GM12865 (cell line): ENCODE results near the gene ZBTB46.
A peak's percentile ranks its signal among the peaks of the same experiment; 100 is the strongest.

Experiments
- DNase-seq: peaks from one replicate; pipeline ENCODE4 v3.0.0; 2010; ENCODE audit warnings: low read depth
- H3K4me3 ChIP-seq: 2 replicates; pipeline ENCODE4 v1.5.1; 2011; ENCODE audit warnings: mild to moderate bottlenecking, low read depth, low read length, control low read depth
- CTCF ChIP-seq: IDR thresholded peaks from 2 replicates; pipeline ENCODE4 v1.5.1; 2011; ENCODE audit warnings: low read length, control low read depth, low read depth, inconsistent platforms; ENCODE audit not compliant: insufficient read depth; ENCODE audit errors: missing control alignments

The ZBTB46 gene

GRCh38 chr20:63740070-63740626 lies 90.9 kb downstream of the ZBTB46 start:
- TF ChIP-seq CTCF: no peak
- peak; percentile 60 for DNase-seq

GRCh38 chr20:63739130-63740069 lies 91.7 kb downstream of the ZBTB46 start, which contains the start of gene SLC2A4RG:
TSS of gene SLC2A4RG (plus strand) at chr20:63739776. CDS start at chr20:63739913, 137 bp downstream.
- TF ChIP-seq CTCF: no peak
- peak within 1 kb of the TSS; percentile 69 for H3K4me3 ChIP-seq
- DNase-seq: peak; percentile 88

More at GRCh38 chr20:63740070-63740626, 90.9 kb downstream of the ZBTB46 start:
- peak overlapping the region; percentile 63 for H3K4me3 ChIP-seq

GRCh38 chr20:63738687-63739129 lies 92.4 kb downstream of the ZBTB46 start:
- H3K4me3 ChIP-seq: peak overlapping the region; percentile 69
- DNase-seq: peak; percentile 48
- no peak for TF ChIP-seq CTCF

- DNase-seq: peak; percentile 70
- peak overlapping the region; percentile 69 for H3K4me3 ChIP-seq
- TF ChIP-seq CTCF: no peak
Observed at GRCh38 chr20:63737945-63738686, 92.9 kb downstream of the ZBTB46 start.

- no peak for DNase-seq
- peak overlapping the region; percentile 69 for H3K4me3 ChIP-seq
- no peak for TF ChIP-seq CTCF
Observed at GRCh38 chr20:63737695-63737944, 93.4 kb downstream of the ZBTB46 start.

- DNase-seq: peak; percentile 77
- TF ChIP-seq CTCF: no peak
- peak overlapping the region; percentile 69 for H3K4me3 ChIP-seq
Observed at GRCh38 chr20:63736893-63737694, 94.0 kb downstream of the ZBTB46 start.
